Measurements from ENCODE around the gene RPA1. TPM values are rescaled to one million over a fixed set of nuclear protein-coding genes. Genes with fewer than 3 reads are reported as not detected.

RPA1 gene
- total RNA-seq, 3 donors from 2014 or later, result 52.3 to 77.4 (median 75.5) TPM

GRCh38 chr17:1878419-1879121 lies 48.8 kb downstream of the RPA1 start:
- Histone ChIP-seq H3K36me3 (ENCODE audit: low read depth) (peaks cover 11% of the 10 kb centered on the region), H3K4me1 (ENCODE audit: low read depth) (no peaks in the 10 kb centered on the region), H3K9me3 (no peaks in the 10 kb centered on the region), H3K4me3 (no peak overlapping the region)
- no peak for TF ChIP-seq CTCF (IDR thresholded peaks at IDR 0.05)
- DNase-seq, result no peak
- ATAC-seq, result no peak
- intact Hi-C loops (cut with DNase I, micrococcal nuclease), result no loop called here

GRCh38 chr17:1880851-1881630 lies 51.2 kb downstream of the RPA1 start:
- Histone ChIP-seq H3K9me3 (no peaks in the 10 kb centered on the region), H3K4me1 (ENCODE audit: low read depth) (no peaks in the 10 kb centered on the region), H3K4me3 (no peak overlapping the region), H3K36me3 (ENCODE audit: low read depth) (peaks cover 14% of the 10 kb centered on the region)
- intact Hi-C loops (cut with DNase I, micrococcal nuclease), result no loop called here
- ATAC-seq, result no peak
- no peak for DNase-seq
- no peak for TF ChIP-seq CTCF (IDR thresholded peaks at IDR 0.05)

GRCh38 chr17:1882836-1883235 lies 53.0 kb downstream of the RPA1 start:
- intact Hi-C loops (cut with DNase I, micrococcal nuclease), result no loop called here
- Histone ChIP-seq H3K4me1 (ENCODE audit: low read depth) (no peaks in the 10 kb centered on the region), H3K36me3 (ENCODE audit: low read depth) (peaks cover 14% of the 10 kb centered on the region), H3K4me3 (no peak overlapping the region), H3K9me3 (no peaks in the 10 kb centered on the region)
- peak in 1 of 3 donors; percentile 57 for DNase-seq
- TF ChIP-seq CTCF (IDR thresholded peaks at IDR 0.05), result peak; percentile 20
- peak; percentile 52 for ATAC-seq

- ATAC-seq (no peak), DNase-seq (no peak)
- peaks cover 14% of the 10 kb centered on the region for H3K36me3 ChIP-seq (ENCODE audit: low read depth)
- H3K4me3 ChIP-seq, result no peak overlapping the region
- no peak for TF ChIP-seq CTCF (IDR thresholded peaks at IDR 0.05)
- H3K9me3 ChIP-seq, result no peaks in the 10 kb centered on the region
- no peaks in the 10 kb centered on the region for H3K4me1 ChIP-seq (ENCODE audit: low read depth)
- intact Hi-C loops (cut with DNase I, micrococcal nuclease), result no loop called here
Observed at GRCh38 chr17:1883536-1883935, 53.7 kb downstream of the RPA1 start.

- no peak for TF ChIP-seq CTCF (IDR thresholded peaks at IDR 0.05)
- intact Hi-C loops (cut with DNase I, micrococcal nuclease), result no loop called here
- DNase-seq, result no peak
Observed at GRCh38 chr17:1888741-1889140, 58.9 kb downstream of the RPA1 start.

More at GRCh38 chr17:1888741-1889140, 58.9 kb downstream of the RPA1 start:
- no peaks in the 10 kb centered on the region for H3K9me3 ChIP-seq
- ATAC-seq, result no peak
- H3K4me3 ChIP-seq, result no peak overlapping the region
- H3K36me3 ChIP-seq (ENCODE audit: low read depth), result peaks cover 11% of the 10 kb centered on the region
- no peaks in the 10 kb centered on the region for H3K4me1 ChIP-seq (ENCODE audit: low read depth)
